MCF 10A (cell line): ENCODE results near the gene SPANXN5. TPM values are rescaled to one million over a fixed set of nuclear protein-coding genes. Genes with fewer than 3 reads are reported as not detected.

Source experiments
- total RNA-seq: library from RNA; stranded (reverse); gene quantifications from 2 replicates; pipeline ENCODE4 v1.2.3, GENCODE V29; 2022

SPANXN5 gene
- total RNA-seq, 1 experiment from 2014 or later: not detected

Other genes with a start within 250 kb of the SPANXN5 start
- gene SSX7, start 142.5 kb downstream of the SPANXN5 start, total RNA-seq: not detected in 2 replicates
- not detected in 2 replicates for gene SSX2, start 90.2 kb downstream of the SPANXN5 start, total RNA-seq
- not detected in 2 replicates for gene SSX2B, start 46.2 kb downstream of the SPANXN5 start, total RNA-seq
- gene XAGE5, start 13.9 kb upstream of the SPANXN5 start, total RNA-seq: not detected in 2 replicates
- not detected in 2 replicates for gene XAGE3, start 70.7 kb upstream of the SPANXN5 start, total RNA-seq
- 13.3 and 16.5 TPM in 2 replicates for gene FAM156B, start 99.9 kb upstream of the SPANXN5 start, total RNA-seq
- 19.3 and 21.2 TPM in 2 replicates for gene FAM156A, start 161.1 kb upstream of the SPANXN5 start, total RNA-seq